HG02981 (cell line): ENCODE measurements around the gene ACAN.

ENCODE experiments used
- ATAC-seq: cut with Tn5 transposase; IDR thresholded peaks from one replicate; pipeline ENCODE4 v1.9.1; 2021; ENCODE audit warnings: mild to moderate bottlenecking, moderate library complexity; ENCODE audit not compliant: unreplicated experiment

Gene ACAN

GRCh38 chr15:88803241-88803919, at the start of gene ACAN:
ACAN (plus strand) TSS chr15:88803436; CDS start chr15:88836207, 32,771 bp downstream.
- ATAC-seq: no peak

- ATAC-seq: no peak
Observed at GRCh38 chr15:88756521-88756920, 46.7 kb upstream of the ACAN start.

- ATAC-seq: no peak
Observed at GRCh38 chr15:88756921-88757320, 46.3 kb upstream of the ACAN start.

DNA sequence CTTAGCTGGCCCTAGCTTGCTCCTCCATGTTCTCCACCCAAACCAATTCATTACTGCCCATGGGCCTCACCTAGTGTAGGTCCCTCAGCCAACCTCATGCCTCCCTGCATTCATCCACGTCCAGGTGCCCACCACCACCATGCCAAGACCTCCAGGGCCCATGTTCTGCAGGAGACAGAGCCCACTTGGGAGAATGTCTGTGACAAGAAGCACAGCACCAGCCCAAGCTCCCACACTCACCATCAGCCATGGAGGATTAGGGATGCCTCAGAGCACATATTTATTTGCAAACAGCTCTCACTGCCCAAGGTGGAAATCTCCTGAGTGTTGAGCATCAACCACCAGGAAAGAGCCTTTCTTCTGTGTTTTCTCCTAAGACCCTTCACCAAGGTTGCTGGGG, 43.4 kb upstream of the ACAN start:
- ATAC-seq: no peak

GRCh38 chr15:88764448-88764847, 38.8 kb upstream of the ACAN start:
- no peak for ATAC-seq

- no peak for ATAC-seq
Observed at GRCh38 chr15:88765212-88765611, 38.0 kb upstream of the ACAN start.

GRCh38 chr15:88769161-88769971, 33.9 kb upstream of the ACAN start:
- no peak for ATAC-seq

DNA sequence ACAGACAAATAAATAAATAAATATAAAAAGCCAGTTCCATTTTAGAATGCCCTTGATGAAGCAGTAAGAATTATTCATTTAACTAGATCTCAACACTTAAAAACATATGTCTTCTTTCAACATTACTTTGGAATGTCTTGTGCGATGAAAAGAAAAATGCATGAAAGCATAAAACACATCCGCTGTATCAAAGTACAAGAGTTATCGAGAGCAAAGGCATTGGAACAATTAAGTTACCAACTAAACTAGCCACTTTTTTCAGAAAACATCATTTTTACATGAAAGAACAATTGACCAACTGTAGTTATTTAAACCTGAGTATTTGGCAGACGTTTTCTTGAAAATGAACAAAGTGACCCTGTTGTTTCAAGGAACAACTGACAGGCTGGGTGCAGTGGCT, 27.5 kb upstream of the ACAN start:
- ATAC-seq: no peak

DNA sequence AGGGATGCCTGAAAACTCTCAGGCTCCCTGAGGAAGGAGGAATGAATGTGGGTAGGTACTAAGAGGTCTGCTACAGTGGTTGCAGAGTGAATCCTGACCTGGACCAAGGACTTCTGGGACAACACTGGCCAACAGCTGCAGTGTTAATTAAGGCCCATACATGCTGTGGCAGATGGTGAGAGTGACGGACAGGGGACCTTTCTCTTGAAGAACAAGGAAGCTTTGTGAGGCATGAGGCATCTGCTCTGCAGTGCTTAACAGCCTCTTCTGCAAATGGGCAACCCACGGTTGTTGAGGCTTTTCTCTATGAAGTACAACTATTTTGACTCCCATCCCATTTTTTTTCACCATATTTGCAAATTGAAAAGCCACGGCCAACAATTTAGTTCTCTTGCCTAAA, 26.6 kb upstream of the ACAN start:
- no peak for ATAC-seq

GRCh38 chr15:88779944-88780343, 23.3 kb upstream of the ACAN start:
- no peak for ATAC-seq

DNA sequence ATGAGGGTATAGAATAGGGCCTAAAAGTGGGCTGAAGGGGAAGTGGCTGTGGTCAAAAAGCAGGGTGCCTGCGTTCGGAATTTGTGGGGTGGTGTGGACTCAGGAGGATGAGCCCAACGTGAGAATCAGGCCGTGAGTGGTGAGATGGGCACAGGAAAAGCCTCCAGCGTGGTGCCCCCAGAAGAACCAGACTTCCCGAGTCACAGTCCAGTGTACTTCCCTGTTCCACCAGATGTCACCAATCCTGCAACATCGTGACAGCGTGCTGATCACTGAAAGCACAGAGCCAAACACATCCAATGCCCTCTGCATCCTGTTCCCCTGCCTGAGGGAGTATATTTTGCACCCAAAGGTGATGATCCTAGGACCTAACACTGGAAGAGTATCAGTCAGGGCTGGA, 20.8 kb upstream of the ACAN start:
- no peak for ATAC-seq

GRCh38 chr15:88785217-88785616, 18.0 kb upstream of the ACAN start:
- ATAC-seq: no peak

GRCh38 chr15:88788036-88788435, 15.2 kb upstream of the ACAN start:
- ATAC-seq: no peak

DNA sequence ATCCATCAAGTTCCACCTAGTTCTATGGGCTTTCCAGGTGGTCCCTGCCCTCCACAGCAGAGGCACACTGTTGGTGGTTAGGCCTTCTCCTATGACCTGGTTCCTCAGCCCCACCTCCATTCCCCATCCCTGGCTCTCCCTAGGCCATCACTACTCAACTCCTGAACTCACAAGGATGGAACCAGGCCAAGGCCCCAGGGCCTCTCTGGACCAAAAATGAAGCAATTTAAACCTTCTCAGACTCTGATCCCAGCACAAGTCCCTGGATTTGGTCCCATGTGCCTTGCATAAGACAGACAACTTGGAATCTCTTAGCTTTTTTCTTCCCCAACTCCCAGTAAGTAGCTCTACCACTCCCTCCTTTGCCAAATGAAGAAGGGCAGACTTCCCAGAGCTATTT, 14.4 kb upstream of the ACAN start:
- ATAC-seq: no peak

- ATAC-seq: no peak
Observed at GRCh38 chr15:88790486-88790885, 12.8 kb upstream of the ACAN start.

- no peak for ATAC-seq
Observed at GRCh38 chr15:88791637-88792036, 11.6 kb upstream of the ACAN start.

DNA sequence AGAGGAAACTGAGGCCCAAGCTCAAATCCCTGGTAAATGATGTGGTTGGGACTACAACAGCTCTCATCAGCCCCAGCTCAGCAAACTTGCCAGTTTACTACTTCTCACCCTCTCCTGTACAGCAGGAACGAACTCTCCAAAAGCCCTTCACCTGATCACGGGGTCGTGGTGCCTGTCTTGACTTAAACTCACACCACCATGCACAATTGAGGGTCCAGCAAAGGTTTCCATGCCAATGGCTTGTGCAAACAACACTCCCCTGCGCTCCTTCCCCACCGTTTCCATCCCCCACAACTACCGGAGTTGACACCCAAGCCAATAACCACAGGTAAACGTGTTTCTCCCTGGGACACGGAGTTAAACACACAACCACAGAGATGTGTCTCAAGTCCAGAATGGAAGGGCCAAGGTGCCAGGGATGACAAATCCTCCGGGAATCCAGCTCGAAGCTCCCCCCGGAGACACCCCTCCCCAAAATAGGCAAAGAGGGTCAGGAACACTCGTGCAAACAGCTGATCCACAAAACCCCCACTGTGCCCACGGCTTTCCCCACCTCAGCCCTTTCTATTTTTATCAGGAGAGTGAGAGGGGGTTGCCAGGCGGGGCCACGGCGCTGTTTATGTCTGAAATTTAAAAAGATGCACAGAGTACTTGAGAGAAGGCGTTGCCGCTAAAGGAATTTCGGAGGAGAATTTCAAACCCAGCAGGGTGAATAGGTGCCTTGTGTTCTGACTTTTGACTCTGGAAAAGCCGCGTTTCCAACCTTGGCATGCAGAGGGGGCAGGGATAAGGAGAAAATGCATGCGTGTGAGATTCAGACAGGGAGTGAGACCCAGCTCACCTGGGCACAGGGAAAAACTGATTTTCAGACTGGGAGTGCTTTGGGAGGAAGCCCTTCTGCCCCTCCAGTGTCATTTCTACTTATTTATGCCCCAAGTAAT, 10.6 kb upstream of the ACAN start:
- ATAC-seq: no peak

DNA sequence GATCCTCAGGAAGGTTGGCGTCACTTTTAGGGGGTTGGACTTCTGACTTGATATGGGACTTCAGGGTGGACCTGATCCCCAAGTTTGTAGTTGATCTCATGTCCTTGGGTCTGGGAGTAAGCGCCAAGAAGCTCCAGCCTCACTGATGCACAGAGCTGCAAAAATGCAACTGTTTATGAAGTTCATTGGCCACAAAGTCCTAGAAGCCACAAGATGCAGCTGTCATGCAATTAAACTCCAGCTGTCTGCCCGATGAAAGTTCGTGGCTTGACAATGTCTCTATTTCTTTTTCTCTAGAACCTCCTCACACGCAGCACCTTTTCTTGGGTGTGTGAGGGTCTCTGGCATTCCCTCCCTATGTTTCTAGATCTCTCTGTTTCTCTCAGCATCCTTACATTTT, 9.2 kb upstream of the ACAN start:
- no peak for ATAC-seq

- ATAC-seq: no peak
Observed at GRCh38 chr15:88797663-88798339, 5.4 kb upstream of the ACAN start.

GRCh38 chr15:88799341-88799740, 3.9 kb upstream of the ACAN start:
- ATAC-seq: no peak

GRCh38 chr15:88800026-88800425, 3.2 kb upstream of the ACAN start:
- no peak for ATAC-seq
